HL-60/S4 treated with phorbol 12-myristate 13-acetate at 8.2 ng/mL for 4 days and 3 days (cell line): ENCODE results near the gene FAM228A.

ENCODE experiments used
- in situ Hi-C: fragments of 300-500 bp; cut with MboI; formaldehyde crosslinking; loops from 2 replicates; pipeline ENCODE4 v1.15.0; 2022; ENCODE audit warnings: low sequenced_read_pairs

FAM228A gene

GRCh38 chr2:24222946-24223345, 48.1 kb downstream of the FAM228A start:
- in situ Hi-C loops: no loop called here

DNA sequence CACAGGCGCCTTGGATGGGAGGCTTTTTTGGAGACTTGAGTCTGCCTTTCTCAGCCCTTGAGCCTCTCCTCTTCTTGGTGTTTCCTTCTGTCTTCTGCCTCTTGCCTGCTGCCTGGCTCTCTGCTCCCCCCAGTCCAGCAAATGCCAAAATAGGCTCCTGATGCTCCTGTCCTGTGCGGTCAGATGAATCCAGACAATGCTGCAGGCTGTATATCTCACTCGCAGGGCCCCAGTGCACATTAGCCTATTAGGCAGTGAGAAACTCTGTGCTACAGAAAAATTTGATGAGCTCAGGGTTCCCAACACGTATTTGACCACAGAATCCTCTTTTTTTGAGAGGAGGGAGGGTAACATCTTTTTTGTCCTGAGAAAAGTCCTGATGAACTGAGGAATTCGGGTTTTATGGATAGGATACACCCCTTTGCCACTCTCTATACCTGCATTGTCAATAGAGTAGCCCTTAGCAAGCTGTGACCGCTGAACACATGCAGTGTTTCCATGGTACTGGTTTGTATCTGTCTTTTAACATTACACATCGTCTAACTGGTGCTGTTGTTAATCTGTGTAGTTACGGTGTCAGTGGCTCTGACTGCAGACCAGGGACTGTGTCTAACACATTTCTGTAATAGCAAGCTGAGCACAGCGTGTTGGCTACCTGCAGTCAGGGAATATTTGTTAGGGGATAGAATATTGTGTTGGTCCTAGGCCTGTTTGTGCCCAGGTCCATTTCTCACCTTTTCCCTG, 50.8 kb downstream of the FAM228A start:
- in situ Hi-C loops: no loop called here

DNA sequence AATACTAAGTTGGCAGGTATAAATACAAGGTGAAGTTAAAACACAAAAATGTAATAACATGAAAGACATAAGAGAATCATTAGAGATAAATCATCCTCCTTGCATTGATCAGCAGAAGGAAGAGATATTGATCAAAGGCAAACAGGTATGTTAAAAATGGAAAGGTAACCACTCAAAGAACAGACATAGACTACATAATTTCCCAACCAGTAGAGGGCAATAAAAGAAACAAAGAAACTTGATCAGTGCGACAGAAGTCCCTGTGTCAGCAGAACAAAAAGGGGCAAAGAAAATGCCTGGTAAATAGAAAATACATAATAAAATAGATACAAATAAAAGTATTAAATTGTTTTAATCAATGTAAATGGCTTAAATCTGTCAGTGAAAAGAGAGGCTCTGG, 53.6 kb downstream of the FAM228A start:
- in situ Hi-C loops: no loop called here

GRCh38 chr2:24231461-24231881, 56.6 kb downstream of the FAM228A start:
- in situ Hi-C loops: no loop called here

DNA sequence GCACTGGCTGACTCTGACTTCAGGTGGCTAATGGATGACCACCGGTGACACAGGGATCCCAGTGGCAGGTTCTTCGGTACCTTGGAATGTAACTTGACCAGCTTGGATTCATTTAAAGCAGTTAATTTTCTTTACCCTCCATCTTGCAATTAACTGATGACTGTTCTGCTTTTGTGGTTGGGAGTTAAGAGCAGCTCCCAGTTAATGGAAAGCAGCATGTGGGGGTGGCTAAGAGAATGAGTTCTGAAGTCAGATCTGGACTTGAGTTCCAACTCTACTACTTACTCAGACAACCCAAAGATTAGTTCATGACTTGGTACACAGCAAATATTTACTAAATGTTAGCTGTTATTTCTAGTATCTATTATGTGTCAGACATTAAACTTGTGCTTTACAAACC, 58.5 kb downstream of the FAM228A start:
- in situ Hi-C loops: no loop called here

- in situ Hi-C loops: no loop called here
Observed at GRCh38 chr2:24237313-24237712, 62.5 kb downstream of the FAM228A start.

DNA sequence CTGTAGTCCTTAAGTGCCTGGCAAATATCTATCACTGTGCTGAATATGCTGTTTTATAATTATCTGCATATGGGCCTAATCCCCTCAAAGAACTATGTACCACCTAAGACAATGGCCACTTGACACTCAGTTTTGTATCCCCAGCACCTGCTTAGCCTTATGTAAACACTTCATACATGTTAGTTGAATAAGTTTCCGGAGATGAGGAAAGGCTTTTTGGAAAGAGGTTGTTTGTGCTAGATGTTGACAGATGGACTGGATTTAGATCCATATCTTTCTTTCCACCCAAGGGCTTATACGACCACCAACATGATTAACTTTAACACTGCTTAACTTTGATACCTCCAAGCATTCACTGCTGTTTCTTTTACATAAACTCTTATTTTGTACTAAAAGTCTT, 63.3 kb downstream of the FAM228A start:
- in situ Hi-C loops: no loop called here

GRCh38 chr2:24239553-24239952, 64.7 kb downstream of the FAM228A start:
- in situ Hi-C loops: no loop called here
